Cardiac fibroblast (primary cell): ENCODE data around the gene APAF1.

Experiments used
- DNase-seq, 2 donors: peaks; one replicate each; pipeline versions ENCODE4 v3.0.0 to v3.0.0-alpha.2; 2010; ENCODE audit warnings: low read depth in 2 of 2
- H3K4me3 ChIP-seq, 2 donors: replicated peaks in 1 of 2; 1 replicate in 1 of 2; 2 replicates in 1 of 2; pipeline ENCODE4 v1.5.1; 2011; ENCODE audit warnings: low read depth in 2 of 2, low read length in 2 of 2, mild to moderate bottlenecking in 2 of 2, moderate library complexity in 1 of 2
- TF ChIP-seq, protein P1 (sequence below): IDR thresholded peaks from one replicate; pipeline ENCODE4 v1.5.1; 2011; ENCODE audit warnings: low read depth, mild to moderate bottlenecking, low read length, inconsistent platforms

Gene APAF1

DNA sequence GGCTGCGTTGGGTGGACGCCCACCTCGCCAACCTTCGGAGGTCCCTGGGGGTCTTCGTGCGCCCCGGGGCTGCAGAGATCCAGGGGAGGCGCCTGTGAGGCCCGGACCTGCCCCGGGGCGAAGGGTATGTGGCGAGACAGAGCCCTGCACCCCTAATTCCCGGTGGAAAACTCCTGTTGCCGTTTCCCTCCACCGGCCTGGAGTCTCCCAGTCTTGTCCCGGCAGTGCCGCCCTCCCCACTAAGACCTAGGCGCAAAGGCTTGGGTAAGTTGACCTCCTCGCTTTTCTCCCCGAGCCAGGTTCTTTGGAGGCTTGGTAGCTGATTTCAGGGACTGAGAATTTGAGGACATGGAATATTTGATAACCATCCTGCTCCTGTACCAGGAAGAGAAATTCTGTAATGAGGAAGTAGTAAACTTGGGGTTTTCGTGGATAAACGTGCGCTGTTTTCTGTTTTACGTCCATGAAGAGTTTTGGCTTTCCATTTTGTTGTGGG is 530 bp downstream of the APAF1 start:
- TF ChIP-seq, protein P1, sequence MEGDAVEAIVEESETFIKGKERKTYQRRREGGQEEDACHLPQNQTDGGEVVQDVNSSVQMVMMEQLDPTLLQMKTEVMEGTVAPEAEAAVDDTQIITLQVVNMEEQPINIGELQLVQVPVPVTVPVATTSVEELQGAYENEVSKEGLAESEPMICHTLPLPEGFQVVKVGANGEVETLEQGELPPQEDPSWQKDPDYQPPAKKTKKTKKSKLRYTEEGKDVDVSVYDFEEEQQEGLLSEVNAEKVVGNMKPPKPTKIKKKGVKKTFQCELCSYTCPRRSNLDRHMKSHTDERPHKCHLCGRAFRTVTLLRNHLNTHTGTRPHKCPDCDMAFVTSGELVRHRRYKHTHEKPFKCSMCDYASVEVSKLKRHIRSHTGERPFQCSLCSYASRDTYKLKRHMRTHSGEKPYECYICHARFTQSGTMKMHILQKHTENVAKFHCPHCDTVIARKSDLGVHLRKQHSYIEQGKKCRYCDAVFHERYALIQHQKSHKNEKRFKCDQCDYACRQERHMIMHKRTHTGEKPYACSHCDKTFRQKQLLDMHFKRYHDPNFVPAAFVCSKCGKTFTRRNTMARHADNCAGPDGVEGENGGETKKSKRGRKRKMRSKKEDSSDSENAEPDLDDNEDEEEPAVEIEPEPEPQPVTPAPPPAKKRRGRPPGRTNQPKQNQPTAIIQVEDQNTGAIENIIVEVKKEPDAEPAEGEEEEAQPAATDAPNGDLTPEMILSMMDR = no peak
- peak; percentile 10 to 20 for DNase-seq

DNA sequence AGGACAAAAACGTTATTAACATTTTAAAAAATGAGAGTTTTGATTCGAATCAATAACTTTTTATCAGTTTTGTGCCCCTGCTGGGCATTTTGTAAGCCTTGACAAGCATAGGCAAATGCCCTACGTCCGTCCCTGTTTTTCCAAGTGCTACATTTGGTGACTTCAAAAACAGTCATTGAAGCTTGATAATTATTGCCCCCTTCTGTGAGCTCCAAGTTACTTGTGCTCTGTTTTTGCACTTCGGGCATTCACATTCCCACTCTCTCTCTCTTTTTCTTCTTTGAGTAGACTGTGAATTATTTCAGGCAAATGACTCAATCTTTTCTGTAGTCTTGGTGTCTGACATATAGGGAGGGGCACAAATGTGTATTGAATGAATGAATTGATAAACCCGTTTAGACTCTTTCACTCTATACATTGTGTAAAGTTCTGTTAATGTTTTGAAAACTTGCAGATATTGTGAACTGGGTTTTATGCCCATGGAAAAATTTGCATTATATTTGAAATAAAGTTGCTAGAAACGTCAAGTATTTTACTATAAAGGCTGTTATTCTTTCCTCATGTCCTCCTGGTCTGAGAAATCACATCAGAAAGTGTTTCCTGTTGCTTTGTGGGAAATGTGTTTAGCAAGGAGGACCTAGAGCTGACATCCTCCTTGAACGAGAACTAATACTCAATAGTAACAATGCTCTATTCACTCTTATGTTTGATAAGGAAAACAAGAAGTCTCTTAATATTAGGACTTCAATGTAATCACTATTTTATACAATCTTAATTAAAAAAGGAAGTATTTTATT is 1.4 kb downstream of the APAF1 start:
- peak overlapping the region; percentile 96 to 98 for H3K4me3 ChIP-seq
- TF ChIP-seq, protein P1 = peak; percentile 12
- DNase-seq = peak; percentile 29 to 63

More for the DNA sequence above, 530 bp downstream of the APAF1 start:
- H3K4me3 ChIP-seq = peak overlapping the region; percentile 96 to 98

DNA sequence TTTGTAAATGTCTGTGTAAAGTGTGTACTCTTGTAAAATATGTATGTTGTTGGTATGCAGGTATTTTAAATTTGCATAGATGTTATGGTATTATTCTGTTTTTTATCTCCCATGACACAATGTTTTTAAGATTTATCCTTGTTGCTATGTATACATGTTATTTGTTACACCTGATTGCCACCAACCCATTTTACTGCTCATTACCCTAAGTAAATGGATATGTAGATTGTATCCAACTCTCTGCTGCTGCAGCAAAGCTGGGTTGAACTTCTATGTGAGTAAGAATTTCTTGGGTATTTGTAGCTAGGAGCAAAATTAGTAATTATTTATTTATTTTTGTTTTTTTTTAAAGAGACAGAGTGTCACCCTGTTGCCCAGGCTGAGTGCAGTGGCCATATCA is 6.2 kb downstream of the APAF1 start:
- DNase-seq = no peak

DNA sequence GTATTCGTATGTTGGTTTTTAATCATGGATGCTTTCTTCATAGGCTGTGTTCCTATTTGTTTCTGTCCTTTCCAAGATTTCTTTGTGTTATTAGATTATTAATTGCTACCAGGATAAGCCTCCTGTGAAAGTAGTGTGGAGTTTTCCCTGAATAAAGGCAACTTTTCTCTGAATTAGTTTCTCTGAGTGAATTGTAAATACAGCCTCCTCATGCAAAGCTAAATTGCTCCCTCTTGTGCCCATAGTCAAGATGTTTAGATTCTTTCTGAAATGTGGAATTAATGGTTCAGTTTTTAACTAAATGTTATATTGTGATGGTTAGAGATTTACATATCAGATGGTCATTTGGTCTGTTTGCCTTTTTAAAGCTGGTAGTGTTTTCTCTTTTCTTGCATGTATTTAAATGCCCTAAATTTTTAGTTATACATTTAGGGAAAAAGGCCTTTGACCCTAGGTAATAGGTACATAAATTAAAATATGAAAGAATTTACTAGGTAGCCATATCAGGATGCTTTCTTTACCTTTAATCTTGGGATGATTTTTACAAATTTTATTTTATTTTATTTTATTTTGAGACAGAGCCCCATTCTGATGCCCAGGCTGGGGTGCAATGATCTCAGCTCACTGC is 8.9 kb downstream of the APAF1 start:
- H3K4me3 ChIP-seq = no peak overlapping the region
- DNase-seq = peak; percentile 74 to 82
- TF ChIP-seq, protein P1 = peak; percentile 44

More for the DNA sequence above, 6.2 kb downstream of the APAF1 start:
- no peak overlapping the region for H3K4me3 ChIP-seq
- TF ChIP-seq, protein P1 = no peak

DNA sequence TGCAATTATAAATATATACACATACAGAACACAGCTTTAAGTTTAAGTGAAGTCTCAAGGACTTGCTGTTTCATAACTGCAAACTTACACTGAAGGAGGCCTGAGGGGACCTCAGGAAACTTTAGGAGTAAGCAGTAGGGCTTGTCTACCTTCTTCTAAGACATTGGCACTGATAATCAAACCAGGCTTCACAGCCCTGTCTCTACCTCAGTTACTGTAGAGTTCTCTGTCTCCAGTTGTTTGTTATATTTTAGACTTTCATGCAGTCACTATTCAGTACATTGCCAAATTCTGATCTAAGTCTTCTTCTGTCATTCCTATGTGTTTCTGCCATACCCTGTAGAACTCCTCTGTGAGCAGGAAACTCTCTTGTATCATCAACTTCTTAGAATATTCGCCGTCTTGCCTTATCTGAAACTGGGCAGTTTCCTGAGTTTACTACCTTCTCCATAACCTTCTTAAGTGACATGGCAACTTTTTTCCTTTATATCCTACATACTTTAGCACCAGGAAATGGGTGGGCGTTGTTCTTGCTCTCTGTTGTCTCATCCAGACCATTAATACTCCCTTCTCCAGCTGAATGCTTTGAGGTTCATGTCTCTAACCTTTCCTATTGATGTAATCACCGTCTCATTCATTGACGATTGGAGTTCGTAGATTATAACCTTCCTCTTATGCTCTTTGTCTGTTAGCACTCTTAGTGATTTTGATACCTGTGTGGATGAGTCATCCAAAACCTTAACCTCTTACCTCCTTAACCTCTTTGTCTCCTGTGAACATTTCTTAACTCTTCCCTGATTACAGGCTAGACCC is 11.4 kb downstream of the APAF1 start:
- TF ChIP-seq, protein P1 = no peak
- DNase-seq = no peak
- no peak overlapping the region for H3K4me3 ChIP-seq

DNA sequence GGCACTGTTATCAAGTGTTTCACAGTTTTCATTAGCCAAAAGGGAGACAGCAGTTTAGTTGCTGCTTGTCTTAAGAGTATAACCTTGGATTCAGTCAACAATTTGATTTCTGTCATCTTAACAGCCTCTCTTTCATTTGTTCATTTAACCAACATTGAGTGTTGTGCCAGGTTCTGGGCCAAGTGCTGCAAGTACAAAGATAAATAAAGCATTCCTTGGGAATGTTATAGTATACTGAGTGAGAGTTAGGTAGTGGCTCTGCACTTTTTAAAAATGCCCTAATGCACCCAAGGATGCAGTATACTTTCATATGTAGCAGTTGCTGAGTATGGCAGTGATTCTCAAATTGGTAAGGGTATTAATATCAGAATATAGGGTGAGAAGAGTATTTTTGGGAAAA is 15.4 kb downstream of the APAF1 start:
- no peak for DNase-seq
- TF ChIP-seq, protein P1 = no peak
- no peak overlapping the region for H3K4me3 ChIP-seq
